ENCODE data around the gene IQCK.

Gene IQCK

DNA sequence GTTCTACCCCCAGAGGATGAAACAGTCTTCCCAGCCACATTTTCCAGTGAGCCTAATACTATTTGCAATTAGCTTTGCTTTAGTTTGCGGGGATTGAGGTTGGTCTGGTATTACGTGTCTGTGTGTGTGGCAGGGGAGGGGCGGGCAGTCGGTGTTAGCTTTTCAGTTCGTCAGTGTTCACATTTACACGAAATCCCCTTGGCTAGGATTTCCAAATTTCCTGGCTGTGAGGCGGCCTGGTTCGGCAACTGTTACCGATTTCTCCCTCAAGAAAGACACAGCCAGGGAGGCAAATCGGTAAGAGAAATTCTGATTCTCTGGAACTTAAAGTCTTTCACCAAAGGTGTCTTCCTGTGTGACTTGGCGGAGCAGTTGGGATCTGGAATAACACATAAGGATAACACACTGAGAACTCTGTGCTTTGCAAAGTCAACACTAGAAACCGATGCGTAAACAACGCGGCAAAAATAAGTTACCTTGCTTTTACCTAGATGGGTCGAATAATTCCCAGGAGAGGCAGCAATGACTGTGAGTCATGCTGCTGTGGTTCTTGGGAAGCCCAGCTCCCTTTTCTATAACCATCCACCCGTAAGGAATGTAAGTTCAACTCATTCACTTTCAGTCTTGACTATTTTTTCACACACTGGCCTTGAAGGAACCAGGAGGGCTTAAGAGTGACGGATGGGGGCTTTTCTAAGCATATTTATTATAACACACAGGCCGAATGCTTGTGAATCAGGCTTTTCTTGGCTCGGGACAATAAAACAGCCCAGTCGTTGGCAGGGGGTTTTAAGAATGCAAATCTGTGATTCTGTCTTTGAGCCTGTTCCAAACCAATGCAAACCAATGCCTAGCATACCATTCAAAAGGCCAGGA is 142.3 kb downstream of the IQCK start:
- no peak for DNase-seq (ENCODE audit: low spot score)

DNA sequence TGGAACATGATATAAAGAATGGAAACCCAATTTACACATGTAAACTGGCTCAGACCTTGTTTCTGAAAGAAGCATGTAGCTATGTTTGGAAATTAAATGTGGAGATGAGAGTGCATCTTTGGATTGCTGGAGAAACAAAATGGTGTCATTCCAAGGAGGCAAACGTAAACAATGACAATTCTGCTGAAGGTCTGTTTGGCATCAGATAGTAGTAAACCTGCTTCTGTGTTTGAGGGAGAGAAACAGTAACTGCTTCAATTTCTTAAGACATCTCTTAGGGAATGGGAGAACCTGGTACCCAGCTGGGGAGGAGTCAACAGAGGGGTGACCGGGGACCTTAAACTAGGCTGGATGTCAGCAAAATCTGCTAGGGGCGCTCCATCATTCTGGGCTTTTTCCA is 143.1 kb downstream of the IQCK start:
- no peak for DNase-seq (ENCODE audit: low spot score)

DNA sequence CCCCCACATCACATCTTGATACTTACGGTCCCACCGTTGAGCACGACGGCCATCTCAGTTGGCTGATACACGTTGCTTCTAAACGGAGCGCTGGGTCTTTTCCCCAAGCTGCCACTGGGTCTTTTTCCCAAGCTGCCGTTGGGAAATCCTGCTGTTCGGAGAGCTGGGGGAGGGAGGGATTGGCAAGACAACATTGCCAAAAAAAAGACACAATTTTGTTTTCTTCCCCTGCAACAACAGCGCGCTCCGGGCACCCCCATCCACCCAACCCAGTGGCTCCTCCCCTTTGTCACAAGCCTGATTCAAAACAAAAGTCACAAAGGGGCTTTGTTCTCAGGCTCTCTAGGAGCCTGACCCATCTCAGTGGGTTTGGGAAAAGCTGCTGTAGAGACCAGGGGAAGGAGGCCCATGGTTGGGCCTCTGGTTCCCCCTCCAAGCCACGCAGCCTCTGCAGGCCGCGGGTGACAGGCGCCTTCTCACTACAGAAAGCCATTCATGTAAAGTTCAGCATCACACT is 143.8 kb downstream of the IQCK start:
- DNase-seq (ENCODE audit: low spot score): no peak

DNA sequence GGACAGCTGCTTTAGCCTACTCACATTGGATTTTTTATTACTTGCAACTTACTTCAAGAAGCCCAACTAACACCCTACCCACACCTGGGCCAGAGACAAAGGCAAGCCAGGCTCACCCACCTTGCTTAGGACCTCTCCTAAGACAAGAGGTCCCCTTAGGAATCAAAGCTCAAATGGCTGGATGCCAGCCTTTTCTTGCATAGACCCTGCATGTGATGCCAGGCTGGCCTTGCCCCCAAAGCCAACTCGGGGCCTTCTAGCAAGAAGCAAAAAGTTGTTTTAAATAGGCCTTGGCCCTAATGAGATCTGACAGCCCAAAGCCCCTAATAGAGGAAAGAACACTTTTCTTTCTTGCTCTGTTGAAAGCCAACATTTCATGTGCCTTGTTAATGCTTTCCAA is 145.9 kb downstream of the IQCK start:
- no peak for DNase-seq (ENCODE audit: low spot score)

DNA sequence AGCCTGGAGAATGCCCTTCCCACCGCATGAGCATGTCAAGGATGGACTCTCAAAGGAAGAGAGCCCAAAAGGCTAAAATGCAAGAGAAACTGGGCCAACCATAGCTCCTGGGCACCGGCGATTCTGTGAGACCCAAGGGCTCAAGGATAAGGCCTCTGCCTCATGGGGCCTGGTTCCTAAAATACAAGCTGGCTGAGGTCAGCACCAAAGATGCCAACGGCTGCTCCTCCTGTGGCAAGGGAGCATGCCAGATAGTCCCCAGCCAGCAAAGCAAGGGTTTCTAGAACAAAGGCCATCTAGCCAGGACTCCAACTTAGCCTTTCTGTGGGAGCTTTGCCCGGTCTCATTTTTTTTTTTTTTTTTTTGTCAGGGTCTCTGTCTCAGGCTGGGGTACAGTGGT is 146.5 kb downstream of the IQCK start:
- DNase-seq (ENCODE audit: low spot score): no peak

DNA sequence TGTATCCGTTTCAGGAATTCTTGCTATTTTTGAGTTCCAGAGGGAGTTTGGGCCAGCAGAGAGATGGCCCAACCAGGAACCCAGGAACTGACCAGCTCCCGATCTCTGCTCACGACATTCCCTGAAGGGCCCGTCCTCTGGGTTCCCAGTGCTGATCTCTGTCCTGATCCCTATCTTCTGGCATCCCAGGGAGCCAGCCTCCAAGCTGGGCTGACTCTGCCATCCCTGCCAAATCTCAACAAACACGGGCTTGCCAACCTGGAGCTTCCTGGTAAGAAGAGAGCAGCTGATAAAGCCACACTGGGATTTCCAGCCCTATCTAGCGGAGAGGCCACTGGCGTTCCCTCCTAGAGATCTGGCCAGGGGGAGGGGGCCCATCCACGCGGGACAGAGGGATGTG is 150.3 kb downstream of the IQCK start:
- DNase-seq (ENCODE audit: low spot score): no peak

DNA sequence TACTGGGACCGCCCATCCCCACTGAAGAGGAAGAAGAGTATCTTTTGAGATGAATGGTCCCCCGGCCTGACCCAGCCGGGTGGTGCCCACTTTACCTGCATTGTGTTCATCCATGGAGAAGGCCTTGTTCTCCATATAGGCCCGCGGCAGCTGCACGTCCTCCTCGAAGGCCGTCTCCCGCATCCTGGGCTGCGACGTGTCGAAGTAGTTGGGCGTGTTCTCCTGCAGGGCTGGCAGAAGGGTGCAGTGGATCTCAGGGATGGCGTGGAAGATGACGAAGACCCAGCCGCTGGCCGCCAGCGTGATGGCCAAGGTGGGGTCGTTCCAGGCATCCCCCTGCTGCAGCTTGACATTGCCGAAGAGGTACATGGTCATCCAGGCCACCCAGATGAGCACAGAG is 153.7 kb downstream of the IQCK start:
- DNase-seq (ENCODE audit: low spot score): no peak

DNA sequence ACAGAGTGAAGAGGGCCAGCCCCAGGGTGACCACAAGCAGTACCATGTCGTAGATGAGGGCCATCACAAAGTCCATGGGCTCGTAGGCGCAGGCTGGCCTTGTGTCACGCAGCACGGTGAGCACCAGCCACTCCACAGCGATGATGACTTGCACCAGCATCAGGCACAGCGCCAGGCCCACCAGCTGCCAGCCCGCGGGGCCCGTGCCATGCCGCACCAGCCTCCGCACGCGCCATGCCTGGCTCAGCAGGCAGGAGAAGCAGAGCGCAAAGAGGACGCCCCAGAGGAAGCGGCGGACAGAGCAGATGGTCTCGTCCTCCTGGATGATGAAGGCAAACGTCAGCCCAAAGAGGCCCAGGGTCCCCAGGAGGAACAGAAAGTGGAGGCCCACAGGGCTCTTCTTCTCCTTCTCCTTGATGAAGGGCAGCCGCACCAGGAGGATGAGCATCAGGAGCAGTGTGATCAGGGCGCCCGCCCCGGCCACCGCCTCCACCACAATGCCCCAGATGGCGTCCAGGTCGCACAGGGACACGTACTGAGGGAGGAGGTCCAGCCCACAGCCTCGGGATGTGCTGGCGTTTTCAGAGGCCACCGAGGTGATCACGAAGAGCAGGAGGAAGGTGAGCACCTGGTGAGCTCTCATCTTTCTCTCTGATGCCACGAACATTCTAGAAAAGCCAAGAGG is 154.2 kb downstream of the IQCK start:
- no peak for DNase-seq (ENCODE audit: low spot score)

DNA sequence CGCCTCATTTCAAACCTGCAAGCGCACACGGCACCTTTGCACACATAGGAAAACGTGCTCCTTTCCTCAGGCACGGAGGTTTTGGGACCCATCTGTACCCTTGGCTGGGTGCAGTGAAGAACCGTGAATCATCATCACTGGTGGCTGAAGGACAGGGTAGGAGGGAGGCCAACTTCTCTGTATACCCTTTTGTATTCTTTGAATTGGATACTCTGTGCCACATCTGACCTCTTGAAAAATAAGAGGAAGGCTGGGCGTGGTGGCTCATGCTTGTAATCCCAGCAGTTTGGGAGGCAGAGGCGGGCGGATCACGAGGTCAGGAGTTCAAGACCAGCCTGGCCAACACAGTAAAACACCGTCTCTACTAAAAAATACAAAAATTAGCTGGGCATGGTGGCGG is 154.9 kb downstream of the IQCK start:
- no peak for DNase-seq (ENCODE audit: low spot score)

DNA sequence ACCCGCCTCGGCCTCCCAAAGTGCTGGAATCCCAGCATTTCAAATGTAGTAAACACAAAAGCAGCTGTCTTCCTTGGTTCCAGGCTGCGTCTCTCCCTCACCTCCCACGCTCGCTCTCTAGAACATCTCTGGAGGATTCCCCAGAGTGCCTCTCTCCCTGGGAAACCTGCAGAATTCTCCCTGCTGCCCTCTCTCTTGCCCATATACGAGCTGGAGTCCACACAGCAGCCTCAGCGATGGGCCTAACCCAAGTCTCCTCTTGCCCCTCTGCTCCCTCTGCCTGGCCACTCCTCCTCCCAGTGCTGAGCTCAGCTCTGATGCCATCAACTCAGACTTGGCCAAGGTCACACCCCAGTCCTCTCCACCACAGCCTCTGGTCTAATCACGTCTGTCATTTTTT is 156.0 kb downstream of the IQCK start:
- DNase-seq (ENCODE audit: low spot score): no peak

DNA sequence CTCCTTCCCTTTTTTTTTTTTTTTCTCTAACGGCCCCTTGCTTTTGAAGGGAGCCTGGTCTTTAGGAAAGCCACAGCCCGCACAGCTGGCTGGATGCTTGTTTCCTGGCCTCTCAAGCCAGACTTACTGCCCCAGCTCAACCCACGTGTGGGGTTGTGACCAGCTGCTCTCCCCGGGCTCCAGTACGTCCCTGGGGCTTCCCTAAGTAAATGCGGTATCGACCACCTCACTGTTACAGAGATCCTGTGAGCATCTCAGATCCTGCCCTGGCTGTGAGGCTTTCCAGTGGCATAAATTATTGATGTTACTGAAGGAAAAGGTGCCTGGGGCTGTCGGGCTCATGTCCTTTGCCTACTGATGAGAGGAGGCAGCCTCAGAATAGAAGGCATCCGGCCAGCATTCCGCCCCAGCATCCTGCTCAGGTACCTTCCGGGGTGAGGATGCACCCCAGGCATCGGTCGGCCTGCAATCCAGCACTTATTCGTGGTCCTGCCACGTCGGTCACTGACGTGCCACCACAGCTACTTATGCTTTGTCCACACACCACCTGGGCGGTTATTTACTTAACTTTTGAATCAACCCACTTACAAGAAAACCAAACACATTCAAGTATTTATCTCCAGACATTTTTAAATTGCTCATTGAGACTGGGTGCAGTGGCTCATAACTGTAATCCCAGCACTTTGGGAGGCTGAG is 156.9 kb downstream of the IQCK start:
- no peak for DNase-seq (ENCODE audit: low spot score)

DNA sequence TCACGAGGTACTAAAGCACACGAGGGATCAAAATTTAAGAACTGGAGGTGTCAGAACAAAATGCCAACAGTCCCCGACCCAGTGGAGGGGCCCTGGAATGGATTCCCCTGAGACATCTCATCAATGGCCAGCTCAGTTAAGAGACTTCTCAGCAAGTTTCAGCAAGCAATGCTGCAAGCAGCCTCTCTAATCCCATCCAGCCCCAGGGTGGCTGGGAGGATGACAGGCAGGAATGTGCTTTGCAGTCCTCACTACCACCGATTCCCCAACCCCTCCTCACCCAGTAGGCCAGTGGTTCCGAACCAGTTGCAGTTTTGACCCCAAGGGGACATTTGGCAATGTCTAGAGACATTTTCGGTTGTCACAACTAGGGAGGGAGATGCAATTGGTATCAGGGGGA is 157.8 kb downstream of the IQCK start:
- no peak for DNase-seq (ENCODE audit: low spot score)

DNA sequence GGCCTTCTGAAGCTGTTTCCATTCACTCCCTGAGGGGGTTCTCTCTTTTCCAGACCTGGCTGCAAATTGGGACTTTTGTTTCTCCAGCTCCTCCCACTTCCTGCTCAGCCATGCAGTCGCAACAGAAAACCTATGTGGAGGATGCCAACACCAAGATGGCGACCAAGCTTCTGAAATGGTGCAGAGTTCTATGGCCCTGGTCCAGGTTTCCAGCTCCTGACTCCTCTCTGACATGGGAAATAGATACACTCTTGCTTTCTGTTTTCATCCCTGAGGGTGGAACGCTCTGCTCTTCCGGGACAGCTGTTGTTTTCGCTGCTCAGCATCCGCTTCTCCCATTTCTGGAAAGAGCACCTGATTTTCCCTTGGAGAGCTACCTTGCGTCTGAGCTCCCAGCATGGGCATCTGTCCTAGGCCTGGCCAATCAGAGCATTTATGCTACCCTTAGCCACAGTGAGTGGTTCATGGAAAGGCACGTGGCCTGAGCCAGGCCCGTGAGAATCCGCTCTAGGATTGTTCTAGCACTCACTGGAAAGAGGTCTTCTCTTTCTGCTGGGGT is 158.5 kb downstream of the IQCK start:
- no peak for DNase-seq (ENCODE audit: low spot score)

DNA sequence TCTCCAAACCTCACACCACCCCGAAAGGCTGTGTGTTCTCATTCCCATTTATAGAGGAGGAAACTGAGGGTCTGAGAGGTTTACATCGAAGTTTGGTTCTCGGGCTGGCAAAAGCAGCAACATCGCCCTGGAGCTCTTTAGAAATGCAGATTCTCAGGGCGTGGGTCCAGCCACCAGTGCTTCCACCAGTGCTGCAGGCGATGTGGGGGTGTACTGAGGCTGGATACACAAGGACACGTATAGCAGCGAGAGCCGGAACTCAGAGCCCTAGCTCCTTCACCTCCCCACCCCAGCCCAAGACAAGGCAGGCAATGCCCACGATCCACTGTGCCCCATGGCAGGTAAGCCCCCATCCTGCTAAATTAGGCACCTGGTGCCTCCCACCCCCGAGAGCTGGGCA is 160.7 kb downstream of the IQCK start:
- no peak for DNase-seq (ENCODE audit: low spot score)

DNA sequence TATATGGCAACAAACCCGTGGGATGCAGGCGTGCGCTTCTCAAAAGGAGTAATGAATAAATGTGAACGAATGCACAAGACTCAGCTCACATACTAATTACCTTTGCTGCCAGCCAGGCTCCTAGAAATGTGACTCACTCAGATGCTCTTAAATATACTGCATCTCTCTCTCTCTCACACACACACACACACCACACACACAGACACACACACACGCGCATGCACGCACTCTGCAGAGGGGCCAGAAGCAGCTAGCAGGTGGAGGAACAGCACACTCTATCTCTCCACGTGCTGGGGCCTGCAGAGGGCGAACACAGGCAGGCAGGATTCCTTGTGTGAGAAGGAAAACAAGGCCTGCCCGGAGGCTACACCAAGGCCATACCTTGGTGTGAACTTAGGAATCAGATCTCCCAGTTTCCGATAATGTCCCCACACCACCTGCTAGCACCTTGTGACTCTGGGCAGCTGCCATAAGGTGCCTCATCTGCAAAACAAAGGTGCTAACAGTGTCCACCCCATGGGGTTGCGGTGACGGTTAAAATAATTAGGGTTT is 161.2 kb downstream of the IQCK start:
- no peak for DNase-seq (ENCODE audit: low spot score)

DNA sequence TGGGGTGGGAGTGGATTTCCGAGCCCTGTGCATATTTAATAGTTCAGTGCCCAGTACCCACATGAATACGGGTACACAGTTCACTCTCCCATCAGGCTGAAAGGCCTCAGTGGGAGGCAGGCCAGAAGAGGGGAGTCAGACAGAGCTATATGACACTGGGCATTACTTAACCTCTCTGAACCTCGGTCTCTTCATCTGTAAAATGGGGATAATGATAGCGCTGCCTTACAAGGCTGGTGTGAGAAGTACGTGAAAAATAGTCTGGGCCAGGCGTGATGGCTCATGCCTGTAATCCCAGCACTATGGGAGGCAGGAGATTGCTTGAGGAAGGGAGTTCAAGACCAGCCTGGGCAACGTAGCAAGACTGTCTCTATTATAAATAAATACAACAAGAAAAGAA is 163.0 kb downstream of the IQCK start:
- DNase-seq (ENCODE audit: low spot score): no peak

DNA sequence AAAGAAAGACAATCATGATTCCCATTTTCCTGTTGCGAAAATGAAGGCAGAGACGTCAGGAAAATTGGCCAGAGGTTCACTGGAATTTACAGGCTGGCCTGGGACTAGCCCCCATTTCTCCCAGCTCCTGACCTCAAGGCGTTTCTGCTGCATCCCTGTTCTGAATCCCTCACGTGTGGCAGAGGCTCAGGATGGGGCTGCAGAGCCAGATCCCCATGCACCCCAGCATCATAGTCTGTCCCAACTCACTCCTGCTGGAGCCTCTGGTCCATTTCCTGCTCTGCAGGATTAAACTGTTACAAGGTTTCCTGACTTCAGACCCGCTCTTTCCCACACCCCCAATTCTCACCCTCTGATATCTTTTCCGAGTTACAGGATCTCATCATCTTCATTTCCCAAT is 163.7 kb downstream of the IQCK start:
- DNase-seq (ENCODE audit: low spot score): no peak

DNA sequence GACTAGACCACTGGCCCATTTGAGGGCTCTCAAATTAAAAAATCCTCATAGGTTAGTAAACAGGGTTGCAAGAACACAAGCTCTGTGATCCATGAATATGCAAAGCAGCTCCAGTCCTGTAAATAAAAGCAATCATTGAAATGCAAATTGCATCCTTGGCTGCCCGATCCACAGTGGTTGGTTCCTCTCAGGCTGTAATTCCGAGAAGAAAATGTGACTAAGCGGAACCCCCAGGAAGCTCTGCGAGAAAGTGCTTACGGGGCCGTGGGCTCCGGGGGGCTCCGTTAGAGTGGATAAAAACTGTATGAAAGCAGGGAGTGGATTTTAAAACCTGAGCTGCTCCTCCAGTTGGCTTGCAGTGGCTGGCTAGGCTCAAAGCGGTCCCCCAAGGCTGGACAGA is 164.1 kb downstream of the IQCK start:
- DNase-seq (ENCODE audit: low spot score): no peak

DNA sequence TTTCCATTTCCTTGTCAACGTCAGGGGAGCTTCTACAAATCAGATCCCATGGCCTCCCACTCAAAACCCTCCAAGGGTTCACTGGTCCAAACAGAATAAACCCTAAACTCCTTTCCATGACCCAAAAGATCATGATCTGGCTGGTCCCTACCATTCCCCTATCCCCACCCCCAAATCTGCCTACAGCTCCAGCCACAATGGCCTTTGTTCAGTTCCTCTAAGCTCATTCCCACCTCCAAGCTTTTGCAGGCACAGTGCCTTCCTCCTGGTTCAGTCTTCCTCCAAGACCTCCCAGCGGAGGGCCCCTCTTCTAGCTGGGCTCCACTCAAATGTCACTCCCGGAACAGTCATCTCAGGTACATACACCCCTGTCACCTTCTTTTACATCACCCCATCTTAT is 164.6 kb downstream of the IQCK start:
- no peak for DNase-seq (ENCODE audit: low spot score)

DNA sequence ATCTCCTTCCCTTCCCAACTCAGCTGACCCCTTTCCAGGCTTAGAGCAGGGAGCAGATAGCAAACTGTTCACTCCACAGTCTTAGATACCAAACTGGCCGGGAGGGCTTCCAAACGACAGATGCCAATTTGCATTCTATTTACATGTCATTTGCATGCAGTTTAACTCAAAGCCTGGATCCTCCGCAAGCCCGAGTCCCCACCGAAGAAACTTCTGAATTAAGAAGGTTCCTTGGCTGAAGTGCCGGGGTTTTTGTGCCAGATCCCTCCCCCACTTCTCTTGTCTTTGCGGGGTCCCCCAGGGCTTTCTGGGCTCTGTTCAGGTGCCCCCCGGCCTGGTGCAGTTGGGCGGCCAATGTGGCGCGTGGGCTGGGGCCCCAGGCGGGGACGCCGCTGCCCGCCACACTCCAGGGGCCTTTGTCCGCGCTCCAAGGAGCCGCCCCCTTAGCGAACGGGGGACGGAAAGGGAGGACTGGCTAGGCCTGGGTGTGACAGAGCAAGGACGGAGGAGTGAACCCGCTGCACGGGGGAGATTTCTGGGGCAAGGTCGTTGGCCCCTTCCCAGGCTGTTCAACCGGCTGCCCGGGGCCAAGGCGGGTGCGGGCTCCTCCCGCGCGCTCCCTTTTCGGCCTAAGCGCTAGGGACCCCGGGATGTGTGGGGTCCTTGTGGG is 165.4 kb downstream of the IQCK start:
- no peak for DNase-seq (ENCODE audit: low spot score)

DNA sequence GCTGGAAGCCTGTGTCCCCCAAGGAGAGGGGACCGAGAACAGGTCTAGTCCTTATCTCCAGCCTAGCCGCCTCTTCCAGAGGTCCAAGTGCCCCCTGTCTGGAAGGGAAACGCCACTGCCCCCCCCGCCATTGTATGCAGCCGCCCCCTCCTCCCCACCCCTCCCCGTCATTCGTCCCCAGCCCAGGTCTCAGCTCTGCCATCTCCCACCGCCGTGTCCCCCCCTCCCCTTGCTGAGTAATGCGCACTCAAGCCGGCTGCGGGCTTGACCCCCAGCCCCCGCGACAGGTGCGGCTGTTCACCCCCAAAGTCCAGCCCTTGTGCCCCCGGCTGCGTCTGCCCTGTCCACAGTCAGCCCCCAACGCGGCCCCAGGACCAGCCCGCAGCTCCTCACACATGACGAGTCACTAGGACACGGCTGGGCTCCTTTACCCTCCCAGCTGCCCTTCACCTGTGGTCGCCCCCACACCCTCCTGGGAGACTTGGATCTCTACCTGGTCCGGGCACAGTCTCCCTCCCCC is 166.0 kb downstream of the IQCK start:
- no peak for DNase-seq (ENCODE audit: low spot score)
